Measurements from ENCODE around the gene FAM53A.

FAM53A gene

GRCh38 chr4:1639299-1639868 is 44.7 kb downstream of the FAM53A start:
- DNase-seq (ENCODE audit: low read depth): no peak

- no peak for DNase-seq (ENCODE audit: low read depth)
Observed at GRCh38 chr4:1638873-1639272, 45.2 kb downstream of the FAM53A start.

- no peak for DNase-seq (ENCODE audit: low read depth)
Observed at GRCh38 chr4:1638272-1638598, 45.9 kb downstream of the FAM53A start.

- no peak for DNase-seq (ENCODE audit: low read depth)
Observed at GRCh38 chr4:1637580-1638271, 46.4 kb downstream of the FAM53A start.

- DNase-seq (ENCODE audit: low read depth): no peak
Observed at GRCh38 chr4:1636490-1637211, 47.5 kb downstream of the FAM53A start.

GRCh38 chr4:1635464-1635863 is 48.6 kb downstream of the FAM53A start:
- no peak for DNase-seq (ENCODE audit: low read depth)

- DNase-seq (ENCODE audit: low read depth): no peak
Observed at GRCh38 chr4:1633993-1634392, 50.1 kb downstream of the FAM53A start.

- no peak for DNase-seq (ENCODE audit: low read depth)
Observed at GRCh38 chr4:1632109-1633104, 51.7 kb downstream of the FAM53A start.

GRCh38 chr4:1631136-1631535 is 53.0 kb downstream of the FAM53A start:
- DNase-seq (ENCODE audit: low read depth): no peak

- DNase-seq (ENCODE audit: low read depth): no peak
Observed at GRCh38 chr4:1630266-1630665, 53.8 kb downstream of the FAM53A start.

GRCh38 chr4:1629699-1630083 is 54.4 kb downstream of the FAM53A start:
- no peak for DNase-seq (ENCODE audit: low read depth)

- DNase-seq (ENCODE audit: low read depth): peak; percentile 50
Observed at GRCh38 chr4:1628892-1629698, 55.0 kb downstream of the FAM53A start.

- no peak for DNase-seq (ENCODE audit: low read depth)
Observed at GRCh38 chr4:1627417-1628313, 56.4 kb downstream of the FAM53A start.

- no peak for DNase-seq (ENCODE audit: low read depth)
Observed at GRCh38 chr4:1626941-1627340, 57.2 kb downstream of the FAM53A start.

GRCh38 chr4:1626151-1626550 is 58.0 kb downstream of the FAM53A start:
- DNase-seq (ENCODE audit: low read depth): no peak

- no peak for DNase-seq (ENCODE audit: low read depth)
Observed at GRCh38 chr4:1625600-1626138, 58.4 kb downstream of the FAM53A start.

- DNase-seq (ENCODE audit: low read depth): no peak
Observed at GRCh38 chr4:1624519-1624910, 59.6 kb downstream of the FAM53A start.

- DNase-seq (ENCODE audit: low read depth): no peak
Observed at GRCh38 chr4:1623821-1624518, 60.1 kb downstream of the FAM53A start.

- DNase-seq (ENCODE audit: low read depth): no peak
Observed at GRCh38 chr4:1623400-1623799, 60.7 kb downstream of the FAM53A start.

- no peak for DNase-seq (ENCODE audit: low read depth)
Observed at GRCh38 chr4:1622956-1623355, 61.2 kb downstream of the FAM53A start.
